HepG2 (cell line): ENCODE results near the gene SDHAF1. TPM values are rescaled to one million over a fixed set of nuclear protein-coding genes. Genes with fewer than 3 reads are reported as not detected.
A peak's percentile ranks its signal among the peaks of the same experiment; 100 is the strongest.

Source experiments
- FLYWCH1 ChIP-seq: sonication (generic); formaldehyde crosslinking; IDR thresholded peaks from 2 replicates; pipeline ENCODE4 v1.8.1; 2023; ENCODE audit warnings: mild to moderate bottlenecking, missing genetic modification reagents
- FOSL2 ChIP-seq: sonication (generic); formaldehyde crosslinking; IDR thresholded peaks from 2 replicates; pipeline ENCODE4 v1.4.0; 2020; ENCODE audit warnings: missing genetic modification reagents
- FOXK1 ChIP-seq: sonication (generic); formaldehyde crosslinking; IDR thresholded peaks from 2 replicates; pipeline ENCODE4 v1.4.0; 2020; ENCODE audit warnings: low read depth, missing genetic modification reagents, borderline replicate concordance
- IRF2 ChIP-seq: IDR thresholded peaks from 2 replicates; pipeline ENCODE4 v1.6.1; 2018; ENCODE audit warnings: missing genetic modification reagents, missing compliant biosample characterization
- JUN ChIP-seq: sonication (generic); formaldehyde crosslinking; IDR thresholded peaks from 2 replicates; pipeline ENCODE4 v1.4.0; 2020; ENCODE audit warnings: mild to moderate bottlenecking, missing genetic modification reagents
- KAT8 ChIP-seq: IDR thresholded peaks from 2 replicates; pipeline ENCODE4 v1.6.1; 2016; ENCODE audit warnings: missing genetic modification reagents, missing compliant biosample characterization
- MLLT10 ChIP-seq: sonication (generic); formaldehyde crosslinking; IDR thresholded peaks from 2 replicates; pipeline ENCODE4 v1.4.0; 2020; ENCODE audit warnings: missing genetic modification reagents
- NFKB2 ChIP-seq: sonication (generic); formaldehyde crosslinking; IDR thresholded peaks from 2 replicates; pipeline ENCODE4 v1.4.0; 2020; ENCODE audit warnings: missing genetic modification reagents, borderline replicate concordance
- RXRB ChIP-seq: IDR thresholded peaks from 2 replicates; pipeline ENCODE4 v1.6.1; 2016; ENCODE audit warnings: borderline replicate concordance, missing genetic modification reagents, missing compliant biosample characterization
- TOE1 ChIP-seq: sonication (generic); formaldehyde crosslinking; IDR thresholded peaks from 2 replicates; pipeline ENCODE4 v1.4.0; 2020; ENCODE audit warnings: mild to moderate bottlenecking, missing genetic modification reagents
- ZEB1 ChIP-seq: IDR thresholded peaks from 2 replicates; pipeline ENCODE4 v1.6.1; 2012; ENCODE audit warnings: mild to moderate bottlenecking, low read depth, inconsistent platforms; ENCODE audit not compliant: insufficient replicate concordance
- ZKSCAN5 ChIP-seq: sonication (generic); formaldehyde crosslinking; IDR thresholded peaks from 2 replicates; pipeline ENCODE4 v1.5.1; 2020; ENCODE audit warnings: mild to moderate bottlenecking, missing genetic modification reagents
- ZNF24 ChIP-seq: fragments of 450-650 bp; IDR thresholded peaks from 2 replicates; pipeline ENCODE4 v1.6.1; 2017; ENCODE audit warnings: antibody characterized with exemption, mild to moderate bottlenecking
- ZNF446 ChIP-seq: sonication (generic); formaldehyde crosslinking; IDR thresholded peaks from 2 replicates; pipeline ENCODE4 v1.5.0; 2020; ENCODE audit warnings: mild to moderate bottlenecking, missing genetic modification reagents
- ZNF816 ChIP-seq: sonication (generic); formaldehyde crosslinking; IDR thresholded peaks from 2 replicates; pipeline ENCODE4 v1.8.0; 2022; ENCODE audit warnings: missing genetic modification reagents, mild to moderate bottlenecking, borderline replicate concordance
- ZSCAN20 ChIP-seq: sonication (generic); formaldehyde crosslinking; IDR thresholded peaks from 2 replicates; pipeline ENCODE4 v1.4.0; 2020; ENCODE audit warnings: missing genetic modification reagents, mild to moderate bottlenecking, borderline replicate concordance
- polyA plus RNA-seq, 8 experiments: library from polyadenylated mRNA; depleted of rRNA in 3 of 8; stranded (reverse) in 7 of 8; unstranded in 1 of 8; fragments of >200 nt; fragmentation: Illumina TruSeq in 4 of 8; extraction: Trizol in 4 of 8; gene quantifications; 2 replicates each; pipeline versions ENCODE4 v1.2.1 to v1.2.3, GENCODE V29; 2011 to 2016; ENCODE audit warnings: low read depth in 4 of 8, missing spikeins in 1 of 8, mixed read lengths in 1 of 8; ENCODE audit not compliant: insufficient read depth in 1 of 8
- total RNA-seq, 5 experiments: library from RNA; depleted of rRNA; stranded (reverse); fragments of >200 nt; fragmentation: Illumina TruSeq; extraction: Trizol; gene quantifications; 2 replicates each; pipeline ENCODE4 v1.2.3, GENCODE V29; 2016; ENCODE audit warnings: low read depth in 1 of 5
- TF ChIP-seq, protein P1 (sequence below): sonication (generic); formaldehyde crosslinking; IDR thresholded peaks from 2 replicates; pipeline ENCODE4 v1.5.0; 2020; ENCODE audit warnings: mild to moderate bottlenecking, missing genetic modification reagents, moderate library complexity
- TF ChIP-seq, protein P2 (sequence below): IDR thresholded peaks from 2 replicates; pipeline ENCODE4 v1.6.1; 2016; ENCODE audit warnings: low read depth, borderline replicate concordance
- TF ChIP-seq, protein P3 (sequence below): sonication (generic); formaldehyde crosslinking; IDR thresholded peaks from 2 replicates; pipeline ENCODE4 v1.4.0; 2020; ENCODE audit warnings: mild to moderate bottlenecking, missing genetic modification reagents, borderline replicate concordance
- TF ChIP-seq, protein P4 (sequence below): sonication (generic); formaldehyde crosslinking; IDR thresholded peaks from 2 replicates; pipeline ENCODE4 v1.8.1; 2022; ENCODE audit warnings: mild to moderate bottlenecking, missing genetic modification reagents
- TF ChIP-seq, protein P5 (sequence below): sonication (generic); formaldehyde crosslinking; IDR thresholded peaks from 2 replicates; pipeline ENCODE4 v1.8.0; 2022; ENCODE audit warnings: missing genetic modification reagents, mild to moderate bottlenecking, inconsistent platforms, borderline replicate concordance

Gene SDHAF1
- total and polyA plus RNA-seq, 2 of the 13 experiments (the other 11 are each of a cell fraction or from before 2014, with no cell fraction given) = 17.8 to 22.8 TPM

DNA sequence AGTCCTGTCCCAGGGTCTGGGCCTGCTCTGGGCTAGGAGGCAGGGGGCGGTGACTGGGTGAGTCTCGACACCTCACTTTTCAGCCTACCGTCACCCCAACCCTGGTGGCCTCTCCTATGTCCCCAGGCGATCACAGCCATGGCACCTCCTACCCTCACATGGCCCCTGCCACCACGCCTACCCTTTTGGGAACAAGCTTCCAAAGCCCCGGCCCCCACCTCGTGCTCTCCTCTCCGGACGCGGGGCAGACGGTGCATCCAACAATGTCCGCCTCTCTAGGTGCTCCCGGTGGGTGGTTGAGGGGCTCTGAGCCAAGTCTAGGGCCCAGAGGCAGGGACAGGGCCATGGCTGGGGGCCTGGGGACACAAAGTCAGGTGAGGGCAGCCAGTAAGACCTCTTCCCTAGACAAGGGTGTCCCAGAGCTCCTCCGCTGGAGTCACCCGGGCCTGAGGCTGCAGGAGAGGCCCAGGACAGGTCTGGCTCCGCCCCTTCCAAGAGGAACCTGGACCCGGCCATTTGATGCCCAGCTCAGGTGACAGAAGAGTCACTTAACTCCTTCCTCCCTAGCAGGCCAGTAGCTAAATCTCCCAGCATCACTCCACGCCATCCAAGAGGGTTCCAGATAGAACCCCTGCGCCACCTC, 13.5 kb downstream of the SDHAF1 start, which contains the start of gene SYNE4 (continued):
- TF ChIP-seq, protein P1, sequence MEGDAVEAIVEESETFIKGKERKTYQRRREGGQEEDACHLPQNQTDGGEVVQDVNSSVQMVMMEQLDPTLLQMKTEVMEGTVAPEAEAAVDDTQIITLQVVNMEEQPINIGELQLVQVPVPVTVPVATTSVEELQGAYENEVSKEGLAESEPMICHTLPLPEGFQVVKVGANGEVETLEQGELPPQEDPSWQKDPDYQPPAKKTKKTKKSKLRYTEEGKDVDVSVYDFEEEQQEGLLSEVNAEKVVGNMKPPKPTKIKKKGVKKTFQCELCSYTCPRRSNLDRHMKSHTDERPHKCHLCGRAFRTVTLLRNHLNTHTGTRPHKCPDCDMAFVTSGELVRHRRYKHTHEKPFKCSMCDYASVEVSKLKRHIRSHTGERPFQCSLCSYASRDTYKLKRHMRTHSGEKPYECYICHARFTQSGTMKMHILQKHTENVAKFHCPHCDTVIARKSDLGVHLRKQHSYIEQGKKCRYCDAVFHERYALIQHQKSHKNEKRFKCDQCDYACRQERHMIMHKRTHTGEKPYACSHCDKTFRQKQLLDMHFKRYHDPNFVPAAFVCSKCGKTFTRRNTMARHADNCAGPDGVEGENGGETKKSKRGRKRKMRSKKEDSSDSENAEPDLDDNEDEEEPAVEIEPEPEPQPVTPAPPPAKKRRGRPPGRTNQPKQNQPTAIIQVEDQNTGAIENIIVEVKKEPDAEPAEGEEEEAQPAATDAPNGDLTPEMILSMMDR (CRISPR knock-in tag) = peak; percentile 6
- TF ChIP-seq NFKB2 (CRISPR knock-in tag) = peak; percentile 58; the same call in 1 of the 2 replicates
- TF ChIP-seq FOXK1 (CRISPR knock-in tag) = no peak
- TF ChIP-seq IRF2 (CRISPR knock-in tag) = 0 out of 2 replicates have a peak, but pooled peaks have one; percentile 15
- TF ChIP-seq ZSCAN20 (CRISPR knock-in tag) = no peak
- TF ChIP-seq, protein P2, sequence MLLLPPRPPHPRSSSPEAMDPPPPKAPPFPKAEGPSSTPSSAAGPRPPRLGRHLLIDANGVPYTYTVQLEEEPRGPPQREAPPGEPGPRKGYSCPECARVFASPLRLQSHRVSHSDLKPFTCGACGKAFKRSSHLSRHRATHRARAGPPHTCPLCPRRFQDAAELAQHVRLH (CRISPR knock-in tag) = peak; percentile 64
- TF ChIP-seq ZKSCAN5 = no peak
- TF ChIP-seq, protein P3, sequence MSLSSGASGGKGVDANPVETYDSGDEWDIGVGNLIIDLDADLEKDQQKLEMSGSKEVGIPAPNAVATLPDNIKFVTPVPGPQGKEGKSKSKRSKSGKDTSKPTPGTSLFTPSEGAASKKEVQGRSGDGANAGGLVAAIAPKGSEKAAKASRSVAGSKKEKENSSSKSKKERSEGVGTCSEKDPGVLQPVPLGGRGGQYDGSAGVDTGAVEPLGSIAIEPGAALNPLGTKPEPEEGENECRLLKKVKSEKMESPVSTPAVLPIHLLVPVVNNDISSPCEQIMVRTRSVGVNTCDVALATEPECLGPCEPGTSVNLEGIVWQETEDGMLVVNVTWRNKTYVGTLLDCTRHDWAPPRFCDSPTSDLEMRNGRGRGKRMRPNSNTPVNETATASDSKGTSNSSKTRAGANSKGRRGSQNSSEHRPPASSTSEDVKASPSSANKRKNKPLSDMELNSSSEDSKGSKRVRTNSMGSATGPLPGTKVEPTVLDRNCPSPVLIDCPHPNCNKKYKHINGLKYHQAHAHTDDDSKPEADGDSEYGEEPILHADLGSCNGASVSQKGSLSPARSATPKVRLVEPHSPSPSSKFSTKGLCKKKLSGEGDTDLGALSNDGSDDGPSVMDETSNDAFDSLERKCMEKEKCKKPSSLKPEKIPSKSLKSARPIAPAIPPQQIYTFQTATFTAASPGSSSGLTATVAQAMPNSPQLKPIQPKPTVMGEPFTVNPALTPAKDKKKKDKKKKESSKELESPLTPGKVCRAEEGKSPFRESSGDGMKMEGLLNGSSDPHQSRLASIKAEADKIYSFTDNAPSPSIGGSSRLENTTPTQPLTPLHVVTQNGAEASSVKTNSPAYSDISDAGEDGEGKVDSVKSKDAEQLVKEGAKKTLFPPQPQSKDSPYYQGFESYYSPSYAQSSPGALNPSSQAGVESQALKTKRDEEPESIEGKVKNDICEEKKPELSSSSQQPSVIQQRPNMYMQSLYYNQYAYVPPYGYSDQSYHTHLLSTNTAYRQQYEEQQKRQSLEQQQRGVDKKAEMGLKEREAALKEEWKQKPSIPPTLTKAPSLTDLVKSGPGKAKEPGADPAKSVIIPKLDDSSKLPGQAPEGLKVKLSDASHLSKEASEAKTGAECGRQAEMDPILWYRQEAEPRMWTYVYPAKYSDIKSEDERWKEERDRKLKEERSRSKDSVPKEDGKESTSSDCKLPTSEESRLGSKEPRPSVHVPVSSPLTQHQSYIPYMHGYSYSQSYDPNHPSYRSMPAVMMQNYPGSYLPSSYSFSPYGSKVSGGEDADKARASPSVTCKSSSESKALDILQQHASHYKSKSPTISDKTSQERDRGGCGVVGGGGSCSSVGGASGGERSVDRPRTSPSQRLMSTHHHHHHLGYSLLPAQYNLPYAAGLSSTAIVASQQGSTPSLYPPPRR (CRISPR knock-in tag) = 0 out of 2 replicates have a peak, but pooled peaks have one; percentile 35
- no peak for TF ChIP-seq FLYWCH1
- TF ChIP-seq RXRB (CRISPR knock-in tag) = peak; percentile 42; the same call in 1 of the 2 replicates
- no peak for TF ChIP-seq MLLT10 (CRISPR knock-in tag)
- TF ChIP-seq, protein P4, sequence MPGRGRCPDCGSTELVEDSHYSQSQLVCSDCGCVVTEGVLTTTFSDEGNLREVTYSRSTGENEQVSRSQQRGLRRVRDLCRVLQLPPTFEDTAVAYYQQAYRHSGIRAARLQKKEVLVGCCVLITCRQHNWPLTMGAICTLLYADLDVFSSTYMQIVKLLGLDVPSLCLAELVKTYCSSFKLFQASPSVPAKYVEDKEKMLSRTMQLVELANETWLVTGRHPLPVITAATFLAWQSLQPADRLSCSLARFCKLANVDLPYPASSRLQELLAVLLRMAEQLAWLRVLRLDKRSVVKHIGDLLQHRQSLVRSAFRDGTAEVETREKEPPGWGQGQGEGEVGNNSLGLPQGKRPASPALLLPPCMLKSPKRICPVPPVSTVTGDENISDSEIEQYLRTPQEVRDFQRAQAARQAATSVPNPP (CRISPR knock-in tag) = no peak
- TF ChIP-seq TOE1 = no peak
- TF ChIP-seq JUN (CRISPR knock-in tag) = no peak
- TF ChIP-seq ZEB1 = peak; percentile 35
- TF ChIP-seq, protein P5, sequence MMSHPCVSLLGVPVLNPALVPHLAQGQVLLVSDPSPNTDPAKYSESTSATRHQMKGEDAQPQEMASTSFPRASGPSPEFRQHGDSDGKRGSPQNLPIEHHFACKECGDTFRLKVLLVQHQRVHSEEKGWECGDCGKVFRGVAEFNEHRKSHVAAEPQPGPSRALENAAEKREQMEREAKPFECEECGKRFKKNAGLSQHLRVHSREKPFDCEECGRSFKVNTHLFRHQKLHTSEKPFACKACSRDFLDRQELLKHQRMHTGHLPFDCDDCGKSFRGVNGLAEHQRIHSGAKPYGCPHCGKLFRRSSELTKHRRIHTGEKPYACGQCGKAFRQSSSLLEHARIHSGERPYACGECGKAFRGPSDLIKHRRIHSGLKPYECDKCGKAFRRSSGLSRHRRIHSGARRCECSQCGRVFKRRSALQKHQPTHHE (CRISPR knock-in tag) = peak; percentile 50; the same call in 1 of the 2 replicates
- no peak for TF ChIP-seq ZNF24
- peak; percentile 49; the same call in 1 of the 2 replicates for TF ChIP-seq KAT8
- TF ChIP-seq ZNF816 (CRISPR knock-in tag) = no peak
- TF ChIP-seq ZNF446 (CRISPR knock-in tag) = no peak
- no peak; the same call in 1 of the 2 replicates for TF ChIP-seq FOSL2 (CRISPR knock-in tag)
